GM10266 (cell line): ENCODE results near the gene FYB2.
"Not testable (repeated sequence)": the region's sequence is repeated elsewhere in the genome, so short reads cannot be mapped to it uniquely, and the experiment has no call there.

Source experiments
- DNase-seq: peaks from one replicate; pipeline ENCODE4 v3.0.0; 2012; ENCODE audit errors: extremely low spot score
- TF ChIP-seq, protein P1 (sequence below): IDR thresholded peaks from 2 replicates; pipeline ENCODE4 v1.5.1; 2012; ENCODE audit warnings: mild to moderate bottlenecking, low read depth; ENCODE audit not compliant: control insufficient read depth, insufficient read depth; ENCODE audit errors: missing control alignments

The FYB2 gene

DNA sequence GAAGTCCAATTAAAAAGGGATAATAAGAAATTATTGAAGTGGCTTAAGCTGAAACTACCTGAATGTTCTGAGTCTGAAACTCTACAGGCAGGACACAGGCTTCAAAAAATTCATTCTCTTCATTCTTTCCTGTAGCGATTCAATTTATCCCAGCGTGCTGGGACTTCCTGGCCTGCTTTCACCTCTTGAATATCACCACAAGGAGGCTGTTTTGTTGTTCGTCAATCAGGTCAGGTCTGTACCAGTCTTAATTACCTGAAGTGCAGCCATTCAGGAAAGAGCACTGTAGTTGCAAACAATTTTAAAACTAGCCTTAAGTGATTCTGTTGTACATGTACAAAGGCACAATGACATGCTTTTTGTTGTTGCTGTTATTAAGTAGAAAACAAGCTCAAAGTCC is 38.4 kb downstream of the FYB2 start:
- TF ChIP-seq, protein P1, sequence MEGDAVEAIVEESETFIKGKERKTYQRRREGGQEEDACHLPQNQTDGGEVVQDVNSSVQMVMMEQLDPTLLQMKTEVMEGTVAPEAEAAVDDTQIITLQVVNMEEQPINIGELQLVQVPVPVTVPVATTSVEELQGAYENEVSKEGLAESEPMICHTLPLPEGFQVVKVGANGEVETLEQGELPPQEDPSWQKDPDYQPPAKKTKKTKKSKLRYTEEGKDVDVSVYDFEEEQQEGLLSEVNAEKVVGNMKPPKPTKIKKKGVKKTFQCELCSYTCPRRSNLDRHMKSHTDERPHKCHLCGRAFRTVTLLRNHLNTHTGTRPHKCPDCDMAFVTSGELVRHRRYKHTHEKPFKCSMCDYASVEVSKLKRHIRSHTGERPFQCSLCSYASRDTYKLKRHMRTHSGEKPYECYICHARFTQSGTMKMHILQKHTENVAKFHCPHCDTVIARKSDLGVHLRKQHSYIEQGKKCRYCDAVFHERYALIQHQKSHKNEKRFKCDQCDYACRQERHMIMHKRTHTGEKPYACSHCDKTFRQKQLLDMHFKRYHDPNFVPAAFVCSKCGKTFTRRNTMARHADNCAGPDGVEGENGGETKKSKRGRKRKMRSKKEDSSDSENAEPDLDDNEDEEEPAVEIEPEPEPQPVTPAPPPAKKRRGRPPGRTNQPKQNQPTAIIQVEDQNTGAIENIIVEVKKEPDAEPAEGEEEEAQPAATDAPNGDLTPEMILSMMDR, result no peak
- DNase-seq, result no peak

- TF ChIP-seq, protein P1, result no peak
- DNase-seq, result no peak
These were observed 39.0 kb downstream of the FYB2 start for GRCh38 chr1:56780128-56780750.

- TF ChIP-seq, protein P1, result no peak
- no peak for DNase-seq
These were observed 41.2 kb downstream of the FYB2 start for GRCh38 chr1:56777972-56778371.

- DNase-seq, result not testable (repeated sequence)
These were observed 44.5 kb downstream of the FYB2 start for GRCh38 chr1:56774732-56775131.

- DNase-seq, result no peak
- TF ChIP-seq, protein P1, result no peak
These were observed 45.1 kb downstream of the FYB2 start for GRCh38 chr1:56774067-56774609.

DNA sequence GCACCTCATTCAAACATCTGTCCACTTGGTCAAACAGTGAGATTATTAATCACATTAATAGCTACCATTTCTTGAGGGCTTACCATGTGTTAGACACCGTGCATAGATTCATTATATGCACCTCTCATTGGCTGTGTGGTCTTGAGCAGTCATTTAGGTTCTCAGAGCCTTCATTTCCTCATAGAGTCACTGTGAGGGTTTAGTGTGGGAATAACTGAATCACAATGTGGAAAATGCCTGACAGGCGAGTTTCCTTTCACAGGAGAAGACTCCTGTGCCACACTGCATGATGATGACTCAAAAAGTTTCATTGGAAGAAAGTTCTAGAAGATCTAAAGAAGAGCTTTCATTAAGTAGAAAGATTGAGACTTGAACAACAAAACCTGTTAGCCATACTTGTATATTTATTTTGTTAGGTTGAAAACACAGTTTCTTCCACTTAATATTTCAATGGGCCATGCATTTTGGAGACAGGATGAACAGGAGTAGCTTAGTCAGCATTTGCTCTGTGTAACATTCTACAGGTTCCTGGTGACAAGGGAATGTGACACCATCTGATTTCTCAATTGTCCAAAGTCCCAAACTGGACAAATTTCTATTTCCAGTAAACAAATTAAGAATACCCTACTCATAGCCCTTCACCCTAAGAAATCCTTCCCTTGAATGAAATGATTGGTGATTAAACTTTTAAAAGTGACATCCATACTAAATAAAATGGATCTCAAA is 45.7 kb downstream of the FYB2 start:
- DNase-seq, result no peak
- TF ChIP-seq, protein P1, result no peak

DNA sequence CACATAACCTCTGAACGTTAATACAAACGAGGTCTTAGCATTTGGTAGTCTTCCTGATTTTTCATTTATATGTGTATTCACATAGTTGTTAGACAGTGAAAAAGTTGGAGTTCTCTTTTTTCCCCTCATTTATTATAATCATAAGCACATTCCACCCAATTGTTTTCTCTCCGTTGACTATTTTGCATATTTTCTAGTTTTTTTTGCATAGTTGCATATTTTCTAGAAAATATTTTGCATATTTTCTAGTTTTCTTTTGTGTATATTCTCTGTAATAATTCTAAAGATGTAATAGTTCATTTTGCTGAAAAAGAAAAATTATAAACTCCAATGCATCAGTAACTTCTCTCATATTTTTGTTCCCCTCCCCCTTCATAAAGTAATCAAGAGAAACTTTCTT is 47.5 kb downstream of the FYB2 start:
- DNase-seq, result no peak
- TF ChIP-seq, protein P1, result no peak

- DNase-seq, result no peak
These were observed 60.4 kb downstream of the FYB2 start for GRCh38 chr1:56758794-56759193.

More at GRCh38 chr1:56758794-56759193, 60.4 kb downstream of the FYB2 start:
- TF ChIP-seq, protein P1, result no peak
